ES-I3 (cell line): ENCODE data around the gene C7.
"Not testable (repeated sequence)": the region's sequence is repeated elsewhere in the genome, so short reads cannot be mapped to it uniquely, and the experiment has no call there.

ENCODE experiments used
- H3K36me3 ChIP-seq: 2 replicates; pipeline ENCODE4 v1.6.1; 2013; ENCODE audit warnings: mild to moderate bottlenecking, low read length, control low read depth, moderate library complexity; ENCODE audit not compliant: insufficient read depth
- H3K4me1 ChIP-seq: 2 replicates; pipeline ENCODE4 v1.6.1; 2013; ENCODE audit warnings: mild to moderate bottlenecking, control low read depth, low read length; ENCODE audit not compliant: insufficient read depth
- H3K9ac ChIP-seq: 2 replicates; pipeline ENCODE4 v1.6.1; 2013; ENCODE audit warnings: low read depth, mild to moderate bottlenecking, low read length, moderate library complexity
- H3K9me3 ChIP-seq: 2 replicates; pipeline ENCODE4 v1.6.1; 2013; ENCODE audit warnings: mild to moderate bottlenecking, low read length, moderate library complexity; ENCODE audit not compliant: control insufficient read depth, insufficient read depth

The C7 gene

DNA sequence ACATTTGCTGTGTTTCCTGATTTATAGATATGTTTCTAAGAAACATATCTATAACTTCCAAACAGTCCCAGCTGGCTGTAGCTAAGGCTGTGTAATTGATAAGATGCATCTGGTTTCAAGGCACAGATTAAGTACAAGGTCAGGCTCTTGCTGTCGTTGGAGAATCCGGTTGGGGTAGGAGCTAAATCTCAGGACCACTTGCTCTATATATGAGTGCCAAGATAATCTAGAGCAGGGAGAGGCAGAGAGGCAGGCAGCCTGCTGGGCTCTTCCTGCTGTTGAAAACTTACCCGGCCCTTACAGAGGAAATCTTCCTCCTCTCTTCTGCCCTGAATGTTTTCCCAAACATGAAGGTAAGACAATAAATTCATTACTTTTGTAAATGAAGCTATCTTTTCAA is at the start of gene C7:
Gene C7 (plus strand): TSS at position 234 of the 400 bp plus-strand sequence. CDS start 114 bp downstream, at position 348.
- H3K9me3 ChIP-seq: no peaks in the 10 kb centered on the region
- no peaks in the 10 kb centered on the region for H3K4me1 ChIP-seq
- H3K36me3 ChIP-seq: no peaks in the 10 kb centered on the region
- H3K9ac ChIP-seq: no peak within 1 kb of the TSS

GRCh38 chr5:40860711-40861110 is 48.6 kb upstream of the C7 start:
- H3K9ac ChIP-seq: no peak overlapping the region
- H3K9me3 ChIP-seq: no peaks in the 10 kb centered on the region
- no peaks in the 10 kb centered on the region for H3K36me3 ChIP-seq
- H3K4me1 ChIP-seq: no peaks in the 10 kb centered on the region

GRCh38 chr5:40865004-40865403 is 44.3 kb upstream of the C7 start:
- H3K36me3 ChIP-seq, H3K4me1 ChIP-seq, H3K9ac ChIP-seq, H3K9me3 ChIP-seq: not testable (repeated sequence)

- no peaks in the 10 kb centered on the region for H3K4me1 ChIP-seq
- no peaks in the 10 kb centered on the region; the same call in 1 of the 2 replicates for H3K36me3 ChIP-seq
- H3K9ac ChIP-seq: no peak overlapping the region
- no peaks in the 10 kb centered on the region for H3K9me3 ChIP-seq
These were observed 42.5 kb upstream of the C7 start for GRCh38 chr5:40866844-40867243.

GRCh38 chr5:40869384-40869783 is 39.9 kb upstream of the C7 start:
- Histone ChIP-seq H3K9me3 (no peaks in the 10 kb centered on the region), H3K4me1 (no peaks in the 10 kb centered on the region), H3K36me3 (no peaks in the 10 kb centered on the region; the same call in 1 of the 2 replicates), H3K9ac (no peak overlapping the region)

DNA sequence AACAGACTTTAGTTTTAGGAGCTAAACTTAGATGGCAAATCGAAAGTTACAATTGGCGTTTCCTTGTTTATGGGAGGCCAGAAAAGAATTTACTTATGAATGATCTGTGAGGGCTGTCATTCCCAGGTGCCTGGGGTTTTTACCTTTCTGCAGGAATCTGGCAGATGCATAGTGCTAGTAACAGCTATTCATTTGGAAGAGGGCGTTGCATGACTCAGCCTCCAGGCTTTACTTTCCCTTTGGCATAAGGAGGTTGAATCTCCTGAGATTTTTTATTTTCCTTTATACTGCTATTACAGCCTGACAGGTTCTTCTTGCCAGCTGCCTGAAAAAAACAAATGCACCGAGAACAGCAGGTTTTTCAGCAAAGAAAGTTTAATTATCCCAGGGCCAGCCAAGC is 38.1 kb upstream of the C7 start:
- Histone ChIP-seq H3K36me3 (no peaks in the 10 kb centered on the region; the same call in 1 of the 2 replicates), H3K4me1 (no peaks in the 10 kb centered on the region), H3K9me3 (no peaks in the 10 kb centered on the region), H3K9ac (no peak overlapping the region)

GRCh38 chr5:40872253-40872652 is 37.0 kb upstream of the C7 start:
- not testable (repeated sequence) for H3K36me3 ChIP-seq, H3K4me1 ChIP-seq, H3K9ac ChIP-seq, H3K9me3 ChIP-seq

- Histone ChIP-seq H3K4me1 (no peaks in the 10 kb centered on the region), H3K9me3 (no peaks in the 10 kb centered on the region), H3K9ac (no peak overlapping the region), H3K36me3 (no peaks in the 10 kb centered on the region)
These were observed 35.9 kb upstream of the C7 start for GRCh38 chr5:40873286-40873880.

- H3K36me3 ChIP-seq: no peaks in the 10 kb centered on the region
- no peaks in the 10 kb centered on the region for H3K4me1 ChIP-seq
- no peaks in the 10 kb centered on the region for H3K9me3 ChIP-seq
- no peak overlapping the region for H3K9ac ChIP-seq
These were observed 33.3 kb upstream of the C7 start for GRCh38 chr5:40875958-40876357.

DNA sequence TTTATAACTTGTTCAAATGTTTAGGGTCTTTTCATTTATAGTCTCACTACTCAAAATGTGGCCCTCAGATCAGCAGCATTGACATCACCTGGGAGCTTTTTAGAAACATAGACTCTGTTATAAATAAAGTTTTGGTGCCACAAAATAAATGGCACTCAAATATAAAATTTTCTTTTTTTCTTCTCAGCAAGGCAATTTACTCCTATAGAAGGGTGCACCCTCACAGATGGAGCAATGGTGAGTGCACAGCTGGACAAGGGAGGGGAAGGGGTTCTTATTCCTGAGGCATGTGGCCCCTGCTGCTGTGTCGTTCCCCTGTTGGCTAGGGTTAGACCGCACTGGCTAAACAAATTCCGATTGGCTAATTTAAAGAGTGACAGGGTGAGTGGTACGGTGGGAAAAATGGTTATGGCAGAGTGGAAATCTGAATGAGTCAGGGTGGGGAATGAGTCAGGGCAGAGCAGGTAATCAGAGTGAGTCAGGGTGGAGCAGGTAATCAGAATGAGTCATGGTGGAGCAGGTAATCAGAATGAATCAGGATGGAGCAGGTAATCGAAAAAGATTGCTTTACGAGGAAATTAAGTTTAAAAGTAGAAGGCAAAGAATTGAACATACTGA is 31.8 kb upstream of the C7 start:
- Histone ChIP-seq H3K4me1 (no peaks in the 10 kb centered on the region), H3K36me3 (no peaks in the 10 kb centered on the region), H3K9me3 (no peaks in the 10 kb centered on the region), H3K9ac (no peak overlapping the region)

DNA sequence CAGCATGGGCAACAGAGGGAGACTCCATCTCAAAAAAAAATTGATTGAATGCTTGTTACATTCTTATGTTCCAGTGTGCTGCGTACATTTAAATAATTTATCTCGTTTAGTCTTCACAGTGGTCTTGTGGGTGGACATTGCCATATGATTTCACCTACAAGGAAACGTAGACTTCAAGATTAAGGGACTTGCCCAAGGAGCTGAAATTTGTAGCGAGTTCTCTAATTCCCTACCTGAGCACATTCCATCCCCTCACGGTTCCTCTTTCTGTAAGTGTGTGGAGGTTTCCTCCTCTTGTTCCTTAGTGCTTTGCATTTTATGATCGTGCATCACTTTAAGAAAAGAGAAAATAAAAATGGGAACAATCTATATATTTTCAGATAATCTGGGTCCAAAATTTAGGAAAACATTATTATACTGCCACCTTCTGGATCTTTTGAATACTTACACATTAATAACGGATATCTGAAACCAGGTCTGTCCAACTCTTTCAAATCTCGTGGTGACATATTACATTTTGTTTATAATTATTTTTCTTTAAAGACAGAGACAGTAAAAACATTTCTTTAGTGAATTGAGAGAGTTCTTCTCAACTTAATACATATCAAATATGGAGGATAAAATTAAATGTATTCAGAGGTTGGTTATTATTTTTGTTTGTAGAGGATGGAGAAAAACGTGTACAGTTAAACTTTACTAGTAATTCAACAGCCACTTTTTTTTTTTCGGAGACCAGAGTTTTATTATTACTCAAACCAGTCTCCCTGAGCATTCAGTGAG is 29.9 kb upstream of the C7 start:
- no peaks in the 10 kb centered on the region; the same call in 1 of the 2 replicates for H3K9me3 ChIP-seq
- no peaks in the 10 kb centered on the region for H3K4me1 ChIP-seq
- no peaks in the 10 kb centered on the region for H3K36me3 ChIP-seq
- H3K9ac ChIP-seq: no peak overlapping the region

- Histone ChIP-seq H3K4me1 (no peaks in the 10 kb centered on the region), H3K36me3 (no peaks in the 10 kb centered on the region), H3K9ac (no peak overlapping the region), H3K9me3 (no peaks in the 10 kb centered on the region; the same call in 1 of the 2 replicates)
These were observed 27.0 kb upstream of the C7 start for GRCh38 chr5:40882291-40882690.

DNA sequence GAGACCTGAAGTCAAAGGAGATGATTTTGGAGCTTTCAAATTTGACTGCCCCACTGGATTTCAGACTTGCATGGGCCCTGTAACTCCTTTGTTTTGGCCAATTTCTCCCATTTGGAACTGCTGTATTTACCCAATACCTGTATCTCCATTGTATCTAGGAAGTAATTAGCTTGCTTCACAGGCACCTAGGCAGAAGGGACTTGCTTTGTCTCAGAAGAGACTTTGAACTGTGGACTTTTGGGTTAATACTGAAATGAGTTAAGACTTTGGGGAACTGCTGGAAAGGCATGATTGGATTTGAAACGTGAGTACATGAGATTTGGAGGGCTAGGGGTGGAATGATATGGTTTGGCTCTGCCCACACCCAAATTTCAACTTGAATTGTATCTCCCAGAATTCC is 26.2 kb upstream of the C7 start:
- H3K4me1 ChIP-seq, H3K9me3 ChIP-seq, H3K36me3 ChIP-seq: not testable (repeated sequence)

GRCh38 chr5:40895440-40896425 is 13.6 kb upstream of the C7 start:
- Histone ChIP-seq H3K9ac (peak overlapping the region; percentile 40; the same call in 1 of the 2 replicates), H3K4me1 (peaks cover 11% of the 10 kb centered on the region; the same call in 1 of the 2 replicates)
- not testable (repeated sequence) for H3K9me3 ChIP-seq, H3K36me3 ChIP-seq

More for the DNA sequence above, 26.2 kb upstream of the C7 start:
- not testable (repeated sequence) for H3K9ac ChIP-seq
